IPS-20b (cell line): Measurements from ENCODE around the gene CCL27.

Experiments used
- H3K27ac ChIP-seq: one replicate; pipeline ENCODE4 v1.5.1; 2013; ENCODE audit warnings: low read length
- H3K27me3 ChIP-seq: 2 replicates; pipeline ENCODE4 v1.6.1; 2013; ENCODE audit warnings: mild to moderate bottlenecking, low read length, inconsistent platforms; ENCODE audit not compliant: insufficient read depth
- H3K36me3 ChIP-seq: 2 replicates; pipeline ENCODE4 v1.6.1; 2013; ENCODE audit warnings: low read depth, mild to moderate bottlenecking, inconsistent platforms, low read length, moderate library complexity; ENCODE audit not compliant: insufficient read depth
- H3K4me1 ChIP-seq: 2 replicates; pipeline ENCODE4 v1.6.1; 2013; ENCODE audit warnings: mild to moderate bottlenecking, control low read depth, inconsistent platforms, low read length, moderate library complexity; ENCODE audit not compliant: insufficient read depth
- H3K4me3 ChIP-seq: 2 replicates; pipeline ENCODE4 v1.5.1; 2013; ENCODE audit warnings: mild to moderate bottlenecking, low read length, inconsistent platforms
- H3K9ac ChIP-seq: 2 replicates; pipeline ENCODE4 v1.6.1; 2013; ENCODE audit warnings: low read depth, mild to moderate bottlenecking, inconsistent platforms, low read length, moderate library complexity
- H3K9me3 ChIP-seq: 2 replicates; pipeline ENCODE4 v1.6.1; 2013; ENCODE audit warnings: mild to moderate bottlenecking, low read depth, low read length, inconsistent platforms; ENCODE audit not compliant: insufficient read depth

The CCL27 gene

DNA sequence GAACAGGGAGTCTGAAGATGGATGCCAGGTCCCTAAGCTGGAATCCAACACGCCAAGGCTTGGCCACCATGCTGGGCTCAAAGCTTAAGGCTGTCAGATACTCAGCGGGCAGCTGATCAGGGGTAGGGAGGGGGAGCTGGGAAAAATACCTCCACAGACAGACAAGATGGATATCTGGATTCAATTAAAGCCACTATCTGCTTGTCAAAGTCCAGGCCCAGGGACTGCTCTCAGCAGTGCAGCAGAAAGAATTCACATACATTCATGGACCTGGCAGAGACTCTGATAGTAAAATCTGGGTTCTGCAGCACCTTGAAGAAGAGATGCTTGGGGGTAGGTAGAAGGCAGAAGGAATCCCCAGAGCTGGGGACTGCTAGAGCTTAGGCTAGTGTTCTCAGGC, 47.3 kb downstream of the CCL27 start:
- H3K27ac ChIP-seq: no peak overlapping the region
- H3K36me3 ChIP-seq: 0 out of 2 replicates have a peak, but pooled peaks cover 3% of the 10 kb centered on the region
- H3K4me3 ChIP-seq: no peak overlapping the region
- H3K9me3 ChIP-seq: no peaks in the 10 kb centered on the region
- peaks cover 4% of the 10 kb centered on the region; the same call in 1 of the 2 replicates for H3K27me3 ChIP-seq
- H3K4me1 ChIP-seq: peaks cover 9% of the 10 kb centered on the region; the same call in 1 of the 2 replicates
- no peak overlapping the region for H3K9ac ChIP-seq

- Histone ChIP-seq H3K4me1 (peaks cover 6% of the 10 kb centered on the region; the same call in 1 of the 2 replicates), H3K27me3 (peaks cover 4% of the 10 kb centered on the region; the same call in 1 of the 2 replicates), H3K9me3 (no peaks in the 10 kb centered on the region), H3K27ac (no peak overlapping the region), H3K4me3 (peak overlapping the region; percentile 97), H3K9ac (peak overlapping the region; percentile 99; the same call in 1 of the 2 replicates), H3K36me3 (0 out of 2 replicates have a peak, but pooled peaks cover 3% of the 10 kb centered on the region)
These were observed 49.6 kb downstream of the CCL27 start for GRCh38 chr9:34612788-34613390.
